ENCODE data around the gene COL15A1. TPM values are rescaled to one million over a fixed set of nuclear protein-coding genes. Genes with fewer than 3 reads are reported as not detected.
A peak's percentile ranks its signal among the peaks of the same experiment; 100 is the strongest.

The COL15A1 gene
- total and polyA plus RNA-seq, 2 of the 13 experiments (the other 11 are each of a cell fraction or from before 2014, with no cell fraction given) = not detected

GRCh38 chr9:99103901-99104458, 160.3 kb downstream of the COL15A1 start:
- no peak for FAIRE-seq
- peak overlapping the region; percentile 100 for H3K4me2 ChIP-seq (ENCODE audit: low read depth, low read length)
- 57% methylated on average over 14 of the region's 14 CpGs for WGBS (ENCODE audit: low lambda C conversion rate)
- intact Hi-C loops (cut with micrococcal nuclease; ENCODE audit: unreplicated experiment) = no loop called here
- ChIA-PET CTCF (ENCODE audit: low intra/inter-chr PET ratio, low total read pairs) (no interaction called here), POLR2A (interaction anchor here (1.3 to 1.9 kb wide), 2 partner anchors 118 to 803 kb away, joined by 3 to 7 read pairs; partner anchors contain the start of genes ALG2 and SEC61B)
- DNase-seq (ENCODE audit: low spot score) = no peak
- no peaks in the 10 kb centered on the region for H3K36me3 ChIP-seq (replicated peaks in 1 of 2; ENCODE audit: control insufficient read depth in 1 of 2, insufficient read depth in 2 of 2, low read length in 2 of 2)
- no peak overlapping the region for H3K27ac ChIP-seq (ENCODE audit: extremely low read length, insufficient read depth, low read length)
- H3K79me2 ChIP-seq (ENCODE audit: insufficient read depth, low read length) = peaks cover 17% of the 10 kb centered on the region
- H3K27me3 ChIP-seq (ENCODE audit: control insufficient read depth in 1 of 2, insufficient read depth in 2 of 2, low read length in 2 of 2) = no peaks in the 10 kb centered on the region; a peak in 1 of 5 replicates
- in situ Hi-C loops (cut with HindIII; ENCODE audit: extremely low pct_ligation_motif_present, low pct_unique_long_range_greater_than_20kb) = no loop called here
- peak overlapping the region; percentile 61; the same call in 1 of the 2 replicates for H3K9ac ChIP-seq (ENCODE audit: insufficient read depth, low read depth, low read length)
- no peak for ATAC-seq
- TF ChIP-seq SRSF1 (optimal IDR thresholded peaks at IDR 0.05; ENCODE audit: low read depth, low read length) = peak; percentile 32
- TF ChIP-seq ZFP36L2 (CRISPR knock-in tag; IDR thresholded peaks at IDR 0.05) = no peak
- no peaks in the 10 kb centered on the region for H3K9me3 ChIP-seq (ENCODE audit: low read length)
- H4K20me1 ChIP-seq (ENCODE audit: insufficient read depth, low read length) = no peaks in the 10 kb centered on the region
- peak overlapping the region; percentile 65 to 78 (median 65) for H3K4me3 ChIP-seq (replicated peaks in 1 of 3; ENCODE audit: insufficient read depth in 1 of 3, low read depth in 2 of 3, low read length in 3 of 3)
- BruUV-seq (replicated peaks) = TSS peak; percentile 55
- H3K4me1 ChIP-seq (ENCODE audit: insufficient read depth, low read length) = peaks cover 41% of the 10 kb centered on the region
- peak overlapping the region; percentile 56 for H2AFZ ChIP-seq (ENCODE audit: low read length)

- in situ Hi-C loops (cut with HindIII; ENCODE audit: extremely low pct_ligation_motif_present, low pct_unique_long_range_greater_than_20kb) = no loop called here
- Histone ChIP-seq H3K9ac (ENCODE audit: insufficient read depth, low read depth, low read length) (peak within 1 kb of the TSS; percentile 71), H4K20me1 (ENCODE audit: insufficient read depth, low read length) (no peaks in the 10 kb centered on the region), H3K4me2 (ENCODE audit: low read depth, low read length) (peak within 1 kb of the TSS; percentile 100), H3K27ac (ENCODE audit: extremely low read length, insufficient read depth, low read length) (peak within 1 kb of the TSS; percentile 46), H3K79me2 (ENCODE audit: insufficient read depth, low read length) (peaks cover 20% of the 10 kb centered on the region), H3K9me3 (ENCODE audit: low read length) (no peaks in the 10 kb centered on the region), H3K27me3 (ENCODE audit: control insufficient read depth in 1 of 2, insufficient read depth in 2 of 2, low read length in 2 of 2) (no peaks in the 10 kb centered on the region; a peak in 1 of 5 replicates), H3K4me1 (ENCODE audit: insufficient read depth, low read length) (peaks cover 41% of the 10 kb centered on the region), H2AFZ (ENCODE audit: low read length) (peak within 1 kb of the TSS; percentile 56), H3K36me3 (replicated peaks in 1 of 2; ENCODE audit: control insufficient read depth in 1 of 2, insufficient read depth in 2 of 2, low read length in 2 of 2) (no peaks in the 10 kb centered on the region), H3K4me3 (replicated peaks in 1 of 3; ENCODE audit: insufficient read depth in 1 of 3, low read depth in 2 of 3, low read length in 3 of 3) (peak within 1 kb of the TSS; percentile 65 to 86 (median 78))
- FAIRE-seq (no peak), ATAC-seq (peak; percentile 91), DNase-seq (ENCODE audit: low spot score) (peak; percentile 78)
- intact Hi-C loops (cut with micrococcal nuclease; ENCODE audit: unreplicated experiment) = loop anchor here (1.0 kb wide), 1 partner anchor 256 kb away; no protein-coding TSS in a partner anchor
- no TSS peak for BruUV-seq (replicated peaks)
- CTCF ChIA-PET (ENCODE audit: low intra/inter-chr PET ratio, low total read pairs) = no interaction called here
- 2% methylated on average over 7 of the region's 60 CpGs for WGBS (ENCODE audit: low lambda C conversion rate)
- POLR2A ChIA-PET = interaction anchor here (0.6 to 1.9 kb wide), 4 partner anchors 12 to 802 kb away, joined by 3 to 7 read pairs (median 4); partner anchors contain the start of genes ALG2 and SEC61B
- TF ChIP-seq ONECUT2 (CRISPR knock-in tag; IDR thresholded peaks at IDR 0.05) = 0 out of 2 replicates have a peak, but pooled peaks have one; percentile 19
- TF ChIP-seq SMYD3 (CRISPR knock-in tag; IDR thresholded peaks at IDR 0.05) = no peak
- no peak for TF ChIP-seq NRL (CRISPR knock-in tag; IDR thresholded peaks at IDR 0.05; ENCODE audit: borderline replicate concordance)
- TF ChIP-seq IRF2 (CRISPR knock-in tag; IDR thresholded peaks at IDR 0.05) = no peak
- TF ChIP-seq PRMT3 (CRISPR knock-in tag; IDR thresholded peaks at IDR 0.05; ENCODE audit: borderline replicate concordance, low read depth) = no peak
- 0 out of 2 replicates have a peak, but pooled peaks have one; percentile 22 for TF ChIP-seq BRD4 (CRISPR knock-in tag; IDR thresholded peaks at IDR 0.05)
- no peak for TF ChIP-seq RORA (CRISPR knock-in tag; IDR thresholded peaks at IDR 0.05)
- no peak for TF ChIP-seq CAMTA2 (CRISPR knock-in tag; IDR thresholded peaks at IDR 0.05; ENCODE audit: borderline replicate concordance)
- no peak for TF ChIP-seq EP300 (IDR thresholded peaks at IDR 0.05; ENCODE audit: low read depth in 2 of 2, low read length in 2 of 2)
- TF ChIP-seq EP300 (CRISPR knock-in tag; IDR thresholded peaks at IDR 0.05; ENCODE audit: borderline replicate concordance) = no peak
- no peak for TF ChIP-seq TRIM24 (CRISPR knock-in tag; IDR thresholded peaks at IDR 0.05)
- no peak for TF ChIP-seq ZBTB43 (CRISPR knock-in tag; conservative IDR thresholded peaks at IDR 0.05)
- TF ChIP-seq SMARCC2 (IDR thresholded peaks at IDR 0.05) = no peak
- no peak for TF ChIP-seq SRSF4 (IDR thresholded peaks at IDR 0.05; ENCODE audit: low read depth, low read length, poor library complexity, severe bottlenecking)
Observed at GRCh38 chr9:99104459-99105151, 160.9 kb downstream of the COL15A1 start, which contains the start of gene TGFBR1. TGFBR1 (plus strand) TSS chr9:99105113; CDS start chr9:99105206, 93 bp downstream.
